ENCODE measurements around the gene STK32B. TPM values are rescaled to one million over a fixed set of nuclear protein-coding genes. Genes with fewer than 3 reads are reported as not detected.

The STK32B gene
- total and polyA plus RNA-seq, 9 of the 15 experiments (the other 6 are each of a cell fraction or from before 2014, with no cell fraction given): 0.03 to 0.20 (median 0.07) TPM; not detected in 2

- TF ChIP-seq, protein P1, sequence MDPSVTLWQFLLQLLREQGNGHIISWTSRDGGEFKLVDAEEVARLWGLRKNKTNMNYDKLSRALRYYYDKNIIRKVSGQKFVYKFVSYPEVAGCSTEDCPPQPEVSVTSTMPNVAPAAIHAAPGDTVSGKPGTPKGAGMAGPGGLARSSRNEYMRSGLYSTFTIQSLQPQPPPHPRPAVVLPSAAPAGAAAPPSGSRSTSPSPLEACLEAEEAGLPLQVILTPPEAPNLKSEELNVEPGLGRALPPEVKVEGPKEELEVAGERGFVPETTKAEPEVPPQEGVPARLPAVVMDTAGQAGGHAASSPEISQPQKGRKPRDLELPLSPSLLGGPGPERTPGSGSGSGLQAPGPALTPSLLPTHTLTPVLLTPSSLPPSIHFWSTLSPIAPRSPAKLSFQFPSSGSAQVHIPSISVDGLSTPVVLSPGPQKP (CRISPR knock-in tag; IDR thresholded peaks at IDR 0.05): no peak
- TF ChIP-seq, protein P2, sequence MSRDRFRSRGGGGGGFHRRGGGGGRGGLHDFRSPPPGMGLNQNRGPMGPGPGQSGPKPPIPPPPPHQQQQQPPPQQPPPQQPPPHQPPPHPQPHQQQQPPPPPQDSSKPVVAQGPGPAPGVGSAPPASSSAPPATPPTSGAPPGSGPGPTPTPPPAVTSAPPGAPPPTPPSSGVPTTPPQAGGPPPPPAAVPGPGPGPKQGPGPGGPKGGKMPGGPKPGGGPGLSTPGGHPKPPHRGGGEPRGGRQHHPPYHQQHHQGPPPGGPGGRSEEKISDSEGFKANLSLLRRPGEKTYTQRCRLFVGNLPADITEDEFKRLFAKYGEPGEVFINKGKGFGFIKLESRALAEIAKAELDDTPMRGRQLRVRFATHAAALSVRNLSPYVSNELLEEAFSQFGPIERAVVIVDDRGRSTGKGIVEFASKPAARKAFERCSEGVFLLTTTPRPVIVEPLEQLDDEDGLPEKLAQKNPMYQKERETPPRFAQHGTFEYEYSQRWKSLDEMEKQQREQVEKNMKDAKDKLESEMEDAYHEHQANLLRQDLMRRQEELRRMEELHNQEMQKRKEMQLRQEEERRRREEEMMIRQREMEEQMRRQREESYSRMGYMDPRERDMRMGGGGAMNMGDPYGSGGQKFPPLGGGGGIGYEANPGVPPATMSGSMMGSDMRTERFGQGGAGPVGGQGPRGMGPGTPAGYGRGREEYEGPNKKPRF (IDR thresholded peaks at IDR 0.05; ENCODE audit: low read depth, low read length): no peak
- TF ChIP-seq ZKSCAN8 (CRISPR knock-in tag; IDR thresholded peaks at IDR 0.05): no peak
- no peak for TF ChIP-seq MXD1 (CRISPR knock-in tag; IDR thresholded peaks at IDR 0.05; ENCODE audit: borderline replicate concordance, poor library complexity, severe bottlenecking)
- TF ChIP-seq ZNF561 (CRISPR knock-in tag; conservative IDR thresholded peaks at IDR 0.05): no peak
- TF ChIP-seq, protein P3, sequence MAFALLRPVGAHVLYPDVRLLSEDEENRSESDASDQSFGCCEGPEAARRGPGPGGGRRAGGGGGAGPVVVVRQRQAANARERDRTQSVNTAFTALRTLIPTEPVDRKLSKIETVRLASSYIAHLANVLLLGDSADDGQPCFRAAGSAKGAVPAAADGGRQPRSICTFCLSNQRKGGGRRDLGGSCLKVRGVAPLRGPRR (CRISPR knock-in tag; IDR thresholded peaks at IDR 0.05): no peak
Measured at GRCh38 chr4:5403746-5404497, 352.6 kb downstream of the STK32B start (continued).
